CD4-positive, alpha-beta memory T cell (primary cell): ENCODE results near the gene MCAT. TPM values are rescaled to one million over a fixed set of nuclear protein-coding genes. Genes with fewer than 3 reads are reported as not detected.
A peak's percentile ranks its signal among the peaks of the same experiment; 100 is the strongest.

ENCODE experiments used
- CTCF ChIA-PET: fragments of 350-600 bp; sonication (Branson Sonifier 250); formaldehyde crosslinking; loops from one replicate; lab custom pipeline; 2021; ENCODE audit warnings: inconsistent platforms; ENCODE audit not compliant: partially characterized antibody; lab: Charles Lee
- POLR2A ChIA-PET: fragments of 350-600 bp; sonication (Branson Sonifier 250); formaldehyde crosslinking; loops from one replicate; lab custom pipeline; 2021; ENCODE audit not compliant: partially characterized antibody; lab: Charles Lee
- DNase-seq, 5 donors: peaks; one replicate each; pipeline versions ENCODE4 v3.0.0 to v3.0.0-alpha.2; 2020 to 2022; ENCODE audit warnings: mixed read lengths in 1 of 5
- H3K27ac ChIP-seq: one replicate; pipeline ENCODE4 v1.7.0; 2013; ENCODE audit warnings: low read depth, low read length
- H3K27me3 ChIP-seq: 2 replicates; pipeline ENCODE4 v1.7.0; 2013; ENCODE audit warnings: mild to moderate bottlenecking, low read length, moderate library complexity; ENCODE audit not compliant: insufficient read depth
- H3K36me3 ChIP-seq: 2 replicates; pipeline ENCODE4 v1.7.0; 2013; ENCODE audit warnings: mild to moderate bottlenecking, low read length, moderate library complexity; ENCODE audit not compliant: insufficient read depth
- H3K4me1 ChIP-seq: 2 replicates; pipeline ENCODE4 v1.7.0; 2013; ENCODE audit warnings: mild to moderate bottlenecking, low read length, moderate library complexity; ENCODE audit not compliant: insufficient read depth
- H3K4me3 ChIP-seq, 2 donors: one replicate each; pipeline ENCODE4 v1.7.0; 2013; ENCODE audit warnings: low read length in 2 of 2, mild to moderate bottlenecking in 1 of 2
- H3K9me3 ChIP-seq, 2 donors: one replicate each; pipeline ENCODE4 v1.7.0; 2013; ENCODE audit warnings: low read length in 2 of 2, control low read depth in 1 of 2; ENCODE audit not compliant: control insufficient read depth in 1 of 2
- H3K27ac Mint-ChIP-seq, 7 donors: one replicate each; pipeline ENCODE4 v1.8.0; 2020 to 2021; ENCODE audit warnings: mixed read lengths in 7 of 7, mild to moderate bottlenecking in 6 of 7, inconsistent platforms in 3 of 7, moderate library complexity in 3 of 7
- H3K27me3 Mint-ChIP-seq, 2 donors: one replicate each; pipeline ENCODE4 v1.8.0; 2020 to 2021; ENCODE audit warnings: mixed read lengths in 2 of 2
- H3K36me3 Mint-ChIP-seq, 2 donors: one replicate each; pipeline ENCODE4 v1.8.0; 2020 to 2021; ENCODE audit warnings: mixed read lengths in 2 of 2, inconsistent platforms in 1 of 2, mild to moderate bottlenecking in 1 of 2
- H3K4me1 Mint-ChIP-seq, 4 donors: one replicate each; pipeline ENCODE4 v1.8.0; 2020 to 2021; ENCODE audit warnings: mixed read lengths in 4 of 4, mild to moderate bottlenecking in 1 of 4
- H3K4me3 Mint-ChIP-seq, 8 donors: one replicate each; pipeline ENCODE4 v1.8.0; 2020 to 2021; ENCODE audit warnings: mixed read lengths in 8 of 8, mild to moderate bottlenecking in 7 of 8, moderate library complexity in 6 of 8, inconsistent platforms in 3 of 8
- H3K9me3 Mint-ChIP-seq, 8 donors: one replicate each; pipeline ENCODE4 v1.8.0; 2020 to 2021; ENCODE audit warnings: mixed read lengths in 8 of 8, mild to moderate bottlenecking in 5 of 8, inconsistent platforms in 3 of 8, moderate library complexity in 1 of 8
- intact Hi-C: fragments of 100-400 bp; cut with micrococcal nuclease; formaldehyde crosslinking; loops from one replicate; pipeline ENCODE4 v1.15.1; 2023
- polyA plus RNA-seq, 2 donors: library from polyadenylated mRNA; unstranded; fragments of 300-500 nt; fragmentation: Illumina TruSeq; gene quantifications; one replicate each; pipeline ENCODE4 v1.2.3, GENCODE V29; 2021
- total RNA-seq, 2 experiments: library from RNA; stranded (reverse); gene quantifications; one replicate each; pipeline ENCODE4 v1.2.3, GENCODE V29; 2021

Gene MCAT
- total and polyA plus RNA-seq, 4 experiments from 2014 or later, result 5.7 to 13.1 (median 8.4) TPM

- POLR2A ChIA-PET, result interaction anchor here (1.0 to 2.8 kb wide), 3 partner anchors 22 to 42 kb away, joined by 4 to 28 read pairs (median 27); partner anchors contain the start of genes MCAT and TSPO
- Mint-ChIP-seq H3K27me3 (no peaks in the 10 kb centered on the region), H3K36me3 (peaks cover 0 to 8% of the 10 kb centered on the region in 2 donors), H3K27ac (peak overlapping the region in 3 of 7 donors; percentile 68 to 87 (median 85)), H3K9me3 (peaks cover 0 to 2% (median 0%) of the 10 kb centered on the region in 8 donors), H3K4me3 (peak overlapping the region; percentile 70 to 80 (median 76)), H3K4me1 (peaks cover 4 to 44% (median 21%) of the 10 kb centered on the region in 4 donors)
- Histone ChIP-seq H3K9me3 (no peaks in the 10 kb centered on the region), H3K27me3 (no peaks in the 10 kb centered on the region), H3K4me3 (peak overlapping the region; percentile 2 to 64), H3K36me3 (no peaks in the 10 kb centered on the region), H3K4me1 (peaks cover 24% of the 10 kb centered on the region), H3K27ac (peak overlapping the region; percentile 69)
- intact Hi-C loops, result loop anchor here (2.0 to 5.0 kb wide), 3 partner anchors 33 to 1516 kb away; partner anchors contain the start of genes ARFGAP3 and PRR5
- no peak for DNase-seq
- CTCF ChIA-PET, result no interaction called here
These were observed 42.7 kb upstream of the MCAT start for GRCh38 chr22:43185860-43186261.

DNA sequence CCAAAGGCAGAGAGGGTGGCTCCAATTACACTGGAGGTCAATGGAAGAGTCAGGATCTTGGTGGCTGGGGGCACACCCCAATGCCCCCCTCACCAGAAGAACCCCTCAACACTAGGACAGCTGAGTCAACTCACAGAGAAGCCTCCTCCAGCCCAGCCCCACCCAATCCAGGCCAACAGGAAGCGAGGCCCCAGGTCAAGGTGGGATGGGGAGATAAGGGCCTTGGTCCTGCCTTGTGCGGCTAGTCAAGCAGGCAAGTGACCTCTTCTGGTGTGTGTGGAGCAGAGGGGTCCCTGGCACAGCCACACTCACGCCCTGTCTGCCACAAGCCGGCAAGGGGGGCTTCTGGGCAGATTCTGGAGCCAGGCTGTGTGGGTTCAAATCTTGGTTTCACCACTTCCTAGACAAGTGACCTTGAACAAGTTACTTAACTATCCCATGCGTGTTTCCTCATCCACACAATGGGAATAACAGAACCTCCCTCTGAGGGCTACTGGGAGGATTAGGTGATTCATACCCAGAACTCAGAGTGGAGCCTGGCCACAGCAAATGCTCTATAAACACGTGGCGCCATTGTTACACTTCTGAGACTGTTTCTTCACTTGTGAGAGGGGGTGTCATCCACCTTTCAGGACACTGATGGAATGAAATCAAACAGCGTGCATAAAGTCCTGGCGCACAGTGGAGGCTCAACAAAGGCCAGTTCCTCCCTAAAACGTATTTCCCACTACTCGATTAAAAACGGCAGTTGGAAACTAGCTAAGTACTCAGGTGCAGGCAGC is 40.5 kb upstream of the MCAT start:
- Histone ChIP-seq H3K27ac (no peak overlapping the region), H3K36me3 (peaks cover 12% of the 10 kb centered on the region), H3K4me1 (peaks cover 24% of the 10 kb centered on the region), H3K4me3 (no peak overlapping the region), H3K9me3 (no peaks in the 10 kb centered on the region), H3K27me3 (no peaks in the 10 kb centered on the region)
- DNase-seq, result peak in 1 of 5 donors; percentile 19
- Mint-ChIP-seq H3K4me1 (peaks cover 4 to 37% (median 18%) of the 10 kb centered on the region in 4 donors), H3K4me3 (peak overlapping the region in 1 of 8 donors; percentile 45), H3K27me3 (no peaks in the 10 kb centered on the region), H3K9me3 (peaks cover 0 to 2% (median 0%) of the 10 kb centered on the region in 8 donors), H3K27ac (peak overlapping the region in 2 of 7 donors; percentile 70 to 87), H3K36me3 (peaks cover 4 to 18% of the 10 kb centered on the region in 2 donors)
- intact Hi-C loops, result no loop called here
- CTCF ChIA-PET, result no interaction called here
- POLR2A ChIA-PET, result no interaction called here

DNA sequence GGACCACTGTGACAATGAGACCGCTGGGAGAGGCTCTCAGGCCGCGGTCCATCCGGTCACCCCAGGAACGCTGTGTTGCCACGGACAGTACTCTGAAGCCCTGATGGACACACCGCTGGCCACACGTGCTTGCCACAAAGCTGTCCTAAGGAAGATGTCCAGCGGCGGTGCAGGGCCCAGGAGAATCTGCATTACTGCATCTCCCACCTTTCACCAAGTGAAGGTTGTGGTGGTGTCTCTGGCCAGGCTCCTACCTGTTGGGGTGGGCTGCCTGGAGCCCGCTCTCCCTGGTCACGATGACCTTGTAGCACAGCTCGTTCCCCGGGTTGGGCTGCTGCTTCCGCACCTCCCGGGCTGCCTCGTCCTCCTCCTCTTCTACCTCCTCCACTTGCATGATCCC is 39.5 kb upstream of the MCAT start:
- Mint-ChIP-seq H3K4me1 (peaks cover 4 to 31% (median 14%) of the 10 kb centered on the region in 4 donors), H3K36me3 (peaks cover 6 to 16% of the 10 kb centered on the region in 2 donors), H3K4me3 (no peak overlapping the region), H3K27me3 (no peaks in the 10 kb centered on the region), H3K27ac (peak overlapping the region in 2 of 7 donors; percentile 55 to 57), H3K9me3 (peaks cover 0 to 2% (median 0%) of the 10 kb centered on the region in 8 donors)
- H3K9me3 ChIP-seq, result no peaks in the 10 kb centered on the region
- ChIA-PET POLR2A (no interaction called here), CTCF (no interaction called here)
- peaks cover 13% of the 10 kb centered on the region for H3K36me3 ChIP-seq
- intact Hi-C loops, result no loop called here
- H3K4me1 ChIP-seq, result peaks cover 18% of the 10 kb centered on the region
- no peaks in the 10 kb centered on the region for H3K27me3 ChIP-seq
- H3K4me3 ChIP-seq, result no peak overlapping the region
- no peak overlapping the region for H3K27ac ChIP-seq
- DNase-seq, result peak in 1 of 5 donors; percentile 36

GRCh38 chr22:43182118-43182517 is 38.9 kb upstream of the MCAT start:
- Mint-ChIP-seq H3K9me3 (peaks cover 0 to 2% (median 0%) of the 10 kb centered on the region in 8 donors), H3K27ac (no peak overlapping the region), H3K36me3 (peaks cover 6 to 13% of the 10 kb centered on the region in 2 donors), H3K27me3 (no peaks in the 10 kb centered on the region), H3K4me3 (no peak overlapping the region), H3K4me1 (peaks cover 4 to 29% (median 12%) of the 10 kb centered on the region in 4 donors)
- H3K9me3 ChIP-seq, result no peaks in the 10 kb centered on the region
- no peaks in the 10 kb centered on the region for H3K27me3 ChIP-seq
- POLR2A ChIA-PET, result no interaction called here
- H3K27ac ChIP-seq, result no peak overlapping the region
- intact Hi-C loops, result no loop called here
- H3K4me1 ChIP-seq, result peaks cover 16% of the 10 kb centered on the region
- no peak for DNase-seq
- CTCF ChIA-PET, result no interaction called here
- H3K36me3 ChIP-seq, result peaks cover 13% of the 10 kb centered on the region
- no peak overlapping the region for H3K4me3 ChIP-seq

GRCh38 chr22:43181321-43182076 is 38.3 kb upstream of the MCAT start:
- peaks cover 4 to 29% (median 12%) of the 10 kb centered on the region in 4 donors for H3K4me1 Mint-ChIP-seq
- H3K4me3 Mint-ChIP-seq, result peak overlapping the region in 1 of 8 donors; percentile 55
- Histone ChIP-seq H3K4me1 (peaks cover 16% of the 10 kb centered on the region), H3K4me3 (no peak overlapping the region), H3K36me3 (peaks cover 13% of the 10 kb centered on the region), H3K27ac (no peak overlapping the region), H3K9me3 (no peaks in the 10 kb centered on the region), H3K27me3 (no peaks in the 10 kb centered on the region)
- peaks cover 0 to 2% (median 0%) of the 10 kb centered on the region in 8 donors for H3K9me3 Mint-ChIP-seq
- DNase-seq, result no peak
- intact Hi-C loops, result no loop called here
- POLR2A ChIA-PET, result no interaction called here
- no peaks in the 10 kb centered on the region for H3K27me3 Mint-ChIP-seq
- H3K27ac Mint-ChIP-seq, result no peak overlapping the region
- CTCF ChIA-PET, result no interaction called here
- peaks cover 6 to 13% of the 10 kb centered on the region in 2 donors for H3K36me3 Mint-ChIP-seq

GRCh38 chr22:43180670-43181069 is 37.5 kb upstream of the MCAT start:
- DNase-seq, result no peak
- peaks cover 0 to 2% (median 0%) of the 10 kb centered on the region in 8 donors for H3K9me3 Mint-ChIP-seq
- intact Hi-C loops, result no loop called here
- Histone ChIP-seq H3K4me3 (no peak overlapping the region), H3K9me3 (no peaks in the 10 kb centered on the region), H3K27ac (no peak overlapping the region), H3K27me3 (no peaks in the 10 kb centered on the region), H3K4me1 (peaks cover 9% of the 10 kb centered on the region), H3K36me3 (peaks cover 13% of the 10 kb centered on the region)
- POLR2A ChIA-PET, result no interaction called here
- CTCF ChIA-PET, result no interaction called here
- no peak overlapping the region for H3K4me3 Mint-ChIP-seq
- peaks cover 3 to 21% (median 8%) of the 10 kb centered on the region in 4 donors for H3K4me1 Mint-ChIP-seq
- H3K36me3 Mint-ChIP-seq, result peaks cover 6 to 13% of the 10 kb centered on the region in 2 donors
- no peak overlapping the region for H3K27ac Mint-ChIP-seq
- H3K27me3 Mint-ChIP-seq, result no peaks in the 10 kb centered on the region

DNA sequence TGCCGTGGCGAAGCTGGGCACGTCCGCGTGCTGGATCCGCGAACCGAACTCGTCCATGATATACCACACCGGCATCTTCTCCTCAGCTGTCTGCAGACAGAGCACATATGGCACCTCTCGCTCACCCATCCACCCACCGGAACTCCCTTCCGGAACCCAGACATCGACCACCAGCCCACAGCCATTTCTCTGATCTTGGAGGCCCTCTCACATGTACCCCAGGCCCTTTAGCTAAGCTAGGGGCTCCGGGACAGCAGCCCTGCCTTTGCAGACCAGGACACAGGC is 36.7 kb upstream of the MCAT start:
- Mint-ChIP-seq H3K36me3 (peaks cover 6 to 13% of the 10 kb centered on the region in 2 donors), H3K9me3 (peaks cover 0 to 2% (median 0%) of the 10 kb centered on the region in 8 donors), H3K4me3 (no peak overlapping the region), H3K4me1 (peaks cover 3 to 14% (median 4%) of the 10 kb centered on the region in 4 donors), H3K27ac (peak overlapping the region in 2 of 7 donors; percentile 13 to 25), H3K27me3 (no peaks in the 10 kb centered on the region)
- H3K27ac ChIP-seq, result no peak overlapping the region
- H3K27me3 ChIP-seq, result no peaks in the 10 kb centered on the region
- H3K4me3 ChIP-seq, result no peak overlapping the region
- CTCF ChIA-PET, result no interaction called here
- DNase-seq, result no peak
- no peaks in the 10 kb centered on the region for H3K9me3 ChIP-seq
- H3K36me3 ChIP-seq, result peaks cover 16% of the 10 kb centered on the region
- H3K4me1 ChIP-seq, result peaks cover 5% of the 10 kb centered on the region
- POLR2A ChIA-PET, result no interaction called here
- intact Hi-C loops, result no loop called here
